ENCODE results near the gene MAP4K2. TPM values are rescaled to one million over a fixed set of nuclear protein-coding genes. Genes with fewer than 3 reads are reported as not detected.
A peak's percentile ranks its signal among the peaks of the same experiment; 100 is the strongest.
"Not testable (repeated sequence)": the region's sequence is repeated elsewhere in the genome, so short reads cannot be mapped to it uniquely, and the experiment has no call there.

MAP4K2 gene
- total RNA-seq, 1 experiment from 2014 or later = 10.4 TPM

- DNase-seq (ENCODE audit: low read depth) = no peak
Measured at GRCh38 chr11:64838600-64839334, 35.8 kb upstream of the MAP4K2 start.

- no peak for DNase-seq (ENCODE audit: low read depth)
Measured at GRCh38 chr11:64837887-64838351, 34.9 kb upstream of the MAP4K2 start.

- no peak for DNase-seq (ENCODE audit: low read depth)
Measured at GRCh38 chr11:64836448-64837072, 33.5 kb upstream of the MAP4K2 start.

- no peak for DNase-seq (ENCODE audit: low read depth)
Measured at GRCh38 chr11:64835616-64836447, 32.8 kb upstream of the MAP4K2 start.

GRCh38 chr11:64834723-64835615 is 32.0 kb upstream of the MAP4K2 start:
- DNase-seq (ENCODE audit: low read depth) = peak; percentile 91

- DNase-seq (ENCODE audit: low read depth) = no peak
Measured at GRCh38 chr11:64834031-64834722, 31.2 kb upstream of the MAP4K2 start.

GRCh38 chr11:64833509-64833908 is 30.5 kb upstream of the MAP4K2 start:
- DNase-seq (ENCODE audit: low read depth) = no peak

- DNase-seq (ENCODE audit: low read depth) = no peak
Measured at GRCh38 chr11:64833198-64833502, 30.1 kb upstream of the MAP4K2 start.

GRCh38 chr11:64832467-64833197 is 29.6 kb upstream of the MAP4K2 start:
- DNase-seq (ENCODE audit: low read depth) = no peak

- no peak for DNase-seq (ENCODE audit: low read depth)
Measured at GRCh38 chr11:64831411-64831891, 28.4 kb upstream of the MAP4K2 start.

- DNase-seq (ENCODE audit: low read depth) = no peak
Measured at GRCh38 chr11:64829536-64830251, 26.7 kb upstream of the MAP4K2 start.

- DNase-seq (ENCODE audit: low read depth) = no peak
Measured at GRCh38 chr11:64827451-64827839, 24.4 kb upstream of the MAP4K2 start.

- no peak for DNase-seq (ENCODE audit: low read depth)
Measured at GRCh38 chr11:64826578-64827450, 23.8 kb upstream of the MAP4K2 start.

GRCh38 chr11:64826062-64826461 is 23.0 kb upstream of the MAP4K2 start:
- no peak for DNase-seq (ENCODE audit: low read depth)

GRCh38 chr11:64823568-64824119 is 20.6 kb upstream of the MAP4K2 start:
- DNase-seq (ENCODE audit: low read depth) = no peak

- no peak for DNase-seq (ENCODE audit: low read depth)
Measured at GRCh38 chr11:64817476-64817875, 14.5 kb upstream of the MAP4K2 start.

- not testable (repeated sequence) for DNase-seq (ENCODE audit: low read depth)
Measured at GRCh38 chr11:64815433-64815832, 12.4 kb upstream of the MAP4K2 start.

GRCh38 chr11:64814712-64815187 is 11.7 kb upstream of the MAP4K2 start:
- no peak for DNase-seq (ENCODE audit: low read depth)
